HepG2 (cell line): Measurements from ENCODE around the gene SLC16A3.

Experiments used
- CTCF ChIP-seq: sonication (generic); formaldehyde crosslinking; IDR thresholded peaks from 2 replicates; pipeline ENCODE4 v1.5.0; 2020; ENCODE audit warnings: mild to moderate bottlenecking, missing genetic modification reagents, moderate library complexity
- EP300 ChIP-seq, 3 experiments: sonication (generic) in 1 of 3; formaldehyde crosslinking in 1 of 3; IDR thresholded peaks; 2 replicates each; pipeline versions ENCODE4 v1.5.1 to v1.6.1; 2011 to 2020; ENCODE audit warnings: low read depth in 2 of 3, low read length in 2 of 3, borderline replicate concordance in 1 of 3, improper control_type of control experiment in 1 of 3, mild to moderate bottlenecking in 1 of 3, missing genetic modification reagents in 1 of 3, moderate library complexity in 1 of 3
- HOXA9 ChIP-seq: sonication (generic); formaldehyde crosslinking; IDR thresholded peaks from 2 replicates; pipeline ENCODE4 v1.8.1; 2022; ENCODE audit warnings: missing genetic modification reagents, mild to moderate bottlenecking, moderate library complexity, borderline replicate concordance
- PHF20 ChIP-seq: sonication (generic); formaldehyde crosslinking; IDR thresholded peaks from 2 replicates; pipeline ENCODE4 v1.5.0; 2020; ENCODE audit warnings: mild to moderate bottlenecking, missing genetic modification reagents
- STAT6 ChIP-seq: sonication (generic); formaldehyde crosslinking; IDR thresholded peaks from 2 replicates; pipeline ENCODE4 v1.4.0; 2020; ENCODE audit warnings: missing genetic modification reagents, mild to moderate bottlenecking, borderline replicate concordance
- THYN1 ChIP-seq: sonication (generic); formaldehyde crosslinking; IDR thresholded peaks from 2 replicates; pipeline ENCODE4 v1.8.1; 2023; ENCODE audit warnings: low read depth, mild to moderate bottlenecking, moderate library complexity, missing genetic modification reagents, borderline replicate concordance
- USF2 ChIP-seq, 2 experiments: sonication (generic) in 1 of 2; formaldehyde crosslinking in 1 of 2; IDR thresholded peaks; 2 replicates each; pipeline versions ENCODE4 v1.5.1 to v1.6.1; 2011 to 2020; ENCODE audit warnings: borderline replicate concordance in 1 of 2, low read depth in 1 of 2, low read length in 1 of 2, mild to moderate bottlenecking in 1 of 2, missing genetic modification reagents in 1 of 2, moderate library complexity in 1 of 2
- YY1 ChIP-seq: IDR thresholded peaks from 2 replicates; pipeline ENCODE4 v1.6.1; 2011; ENCODE audit warnings: low read length, low read depth, moderate library complexity, mild to moderate bottlenecking; ENCODE audit not compliant: insufficient read depth, insufficient replicate concordance
- ZFX ChIP-seq: sonication (generic); formaldehyde crosslinking; IDR thresholded peaks from 2 replicates; pipeline ENCODE4 v1.4.0; 2020; ENCODE audit warnings: mild to moderate bottlenecking, low read depth, missing genetic modification reagents, moderate library complexity
- ZNF251 ChIP-seq: sonication (generic); formaldehyde crosslinking; IDR thresholded peaks from 2 replicates; pipeline ENCODE4 v1.9.0; 2021; ENCODE audit warnings: mild to moderate bottlenecking, missing genetic modification reagents
- ZSCAN25 ChIP-seq: sonication (generic); formaldehyde crosslinking; IDR thresholded peaks from 2 replicates; pipeline ENCODE4 v1.8.0; 2022; ENCODE audit warnings: mild to moderate bottlenecking, missing genetic modification reagents
- ZZZ3 ChIP-seq: sonication (generic); formaldehyde crosslinking; IDR thresholded peaks from 2 replicates; pipeline ENCODE4 v1.4.0; 2020; ENCODE audit warnings: missing genetic modification reagents, mild to moderate bottlenecking, borderline replicate concordance

GRCh38 chr17:82258555-82258954 lies 29.7 kb downstream of the SLC16A3 start:
- TF ChIP-seq STAT6 (CRISPR knock-in tag), result no peak
- no peak for TF ChIP-seq PHF20 (CRISPR knock-in tag)
- TF ChIP-seq USF2 (IDR thresholded peaks at IDR 0.05; ENCODE audit: low read depth, low read length), result no peak
- no peak for TF ChIP-seq USF2 (CRISPR knock-in tag; IDR thresholded peaks at IDR 0.05; ENCODE audit: borderline replicate concordance)
- no peak for TF ChIP-seq CTCF (CRISPR knock-in tag)
- TF ChIP-seq ZNF251 (CRISPR knock-in tag), result no peak
- no peak for TF ChIP-seq EP300 (IDR thresholded peaks at IDR 0.05; ENCODE audit: low read depth in 2 of 2, low read length in 2 of 2)
- TF ChIP-seq EP300 (CRISPR knock-in tag; IDR thresholded peaks at IDR 0.05; ENCODE audit: borderline replicate concordance), result no peak
- TF ChIP-seq THYN1 (CRISPR knock-in tag), result no peak
- no peak for TF ChIP-seq ZZZ3
- no peak for TF ChIP-seq YY1
- no peak for TF ChIP-seq ZSCAN25 (CRISPR knock-in tag)
- TF ChIP-seq ZFX, result no peak
- no peak for TF ChIP-seq HOXA9 (CRISPR knock-in tag)
